Endothelial cell (in vitro differentiated cells): Measurements from ENCODE around the gene KRTAP20-3. TPM values are rescaled to one million over a fixed set of nuclear protein-coding genes. Genes with fewer than 3 reads are reported as not detected.

Experiments used
- DNase-seq: peaks from one replicate; pipeline ENCODE4 v3.0.0; 2021; ENCODE audit warnings: low spot score
- H3K27ac Mint-ChIP-seq: one replicate; pipeline ENCODE4 v1.8.0; 2021; ENCODE audit warnings: mixed read lengths, inconsistent platforms; ENCODE audit not compliant: unreplicated experiment
- H3K27me3 Mint-ChIP-seq: one replicate; pipeline ENCODE4 v1.8.0; 2021; ENCODE audit warnings: mild to moderate bottlenecking, moderate library complexity, mixed read lengths, inconsistent platforms; ENCODE audit not compliant: unreplicated experiment
- H3K36me3 Mint-ChIP-seq: one replicate; pipeline ENCODE4 v1.8.0; 2021; ENCODE audit warnings: mild to moderate bottlenecking, low read depth, mixed read lengths, inconsistent platforms; ENCODE audit not compliant: unreplicated experiment
- H3K4me1 Mint-ChIP-seq: one replicate; pipeline ENCODE4 v1.8.0; 2021; ENCODE audit warnings: mild to moderate bottlenecking, mixed read lengths, inconsistent platforms; ENCODE audit not compliant: unreplicated experiment
- H3K4me3 Mint-ChIP-seq: one replicate; pipeline ENCODE4 v1.8.0; 2021; ENCODE audit warnings: mild to moderate bottlenecking, mixed read lengths, inconsistent platforms; ENCODE audit not compliant: unreplicated experiment
- H3K9me3 Mint-ChIP-seq: one replicate; pipeline ENCODE4 v1.8.0; 2021; ENCODE audit warnings: mixed read lengths, inconsistent platforms; ENCODE audit not compliant: unreplicated experiment
- total RNA-seq: library from RNA; stranded (reverse); fragmentation: NEBNext Ultra II Directional; extraction: Animal tissue kit (Norgen Biotek cat#: 25700); gene quantifications from one replicate; pipeline ENCODE4 v1.2.1, GENCODE V29; 2021; ENCODE audit not compliant: unreplicated experiment
- TF ChIP-seq, protein P1 (sequence below): fragments of 200-600 bp; sonication (generic); IDR thresholded peaks from one replicate; pipeline ENCODE4 v1.5.0; 2021; ENCODE audit warnings: antibody characterized with exemption; ENCODE audit not compliant: unreplicated experiment

The KRTAP20-3 gene
- total RNA-seq, 1 donor from 2014 or later: not detected

- Mint-ChIP-seq H3K36me3 (peaks cover 15% of the 10 kb centered on the region), H3K9me3 (peaks cover 8% of the 10 kb centered on the region), H3K4me1 (no peaks in the 10 kb centered on the region), H3K27ac (no peak overlapping the region), H3K4me3 (no peak overlapping the region), H3K27me3 (no peaks in the 10 kb centered on the region)
- DNase-seq: no peak
- TF ChIP-seq, protein P1, sequence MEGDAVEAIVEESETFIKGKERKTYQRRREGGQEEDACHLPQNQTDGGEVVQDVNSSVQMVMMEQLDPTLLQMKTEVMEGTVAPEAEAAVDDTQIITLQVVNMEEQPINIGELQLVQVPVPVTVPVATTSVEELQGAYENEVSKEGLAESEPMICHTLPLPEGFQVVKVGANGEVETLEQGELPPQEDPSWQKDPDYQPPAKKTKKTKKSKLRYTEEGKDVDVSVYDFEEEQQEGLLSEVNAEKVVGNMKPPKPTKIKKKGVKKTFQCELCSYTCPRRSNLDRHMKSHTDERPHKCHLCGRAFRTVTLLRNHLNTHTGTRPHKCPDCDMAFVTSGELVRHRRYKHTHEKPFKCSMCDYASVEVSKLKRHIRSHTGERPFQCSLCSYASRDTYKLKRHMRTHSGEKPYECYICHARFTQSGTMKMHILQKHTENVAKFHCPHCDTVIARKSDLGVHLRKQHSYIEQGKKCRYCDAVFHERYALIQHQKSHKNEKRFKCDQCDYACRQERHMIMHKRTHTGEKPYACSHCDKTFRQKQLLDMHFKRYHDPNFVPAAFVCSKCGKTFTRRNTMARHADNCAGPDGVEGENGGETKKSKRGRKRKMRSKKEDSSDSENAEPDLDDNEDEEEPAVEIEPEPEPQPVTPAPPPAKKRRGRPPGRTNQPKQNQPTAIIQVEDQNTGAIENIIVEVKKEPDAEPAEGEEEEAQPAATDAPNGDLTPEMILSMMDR: no peak
These were observed 19.3 kb upstream of the KRTAP20-3 start for GRCh38 chr21:30623362-30623761.

GRCh38 chr21:30625449-30626165 is 17.1 kb upstream of the KRTAP20-3 start:
- Mint-ChIP-seq H3K27me3 (no peaks in the 10 kb centered on the region), H3K4me1 (no peaks in the 10 kb centered on the region), H3K4me3 (no peak overlapping the region), H3K36me3 (peaks cover 15% of the 10 kb centered on the region), H3K27ac (no peak overlapping the region), H3K9me3 (peaks cover 8% of the 10 kb centered on the region)
- TF ChIP-seq, protein P1: no peak
- DNase-seq: no peak

DNA sequence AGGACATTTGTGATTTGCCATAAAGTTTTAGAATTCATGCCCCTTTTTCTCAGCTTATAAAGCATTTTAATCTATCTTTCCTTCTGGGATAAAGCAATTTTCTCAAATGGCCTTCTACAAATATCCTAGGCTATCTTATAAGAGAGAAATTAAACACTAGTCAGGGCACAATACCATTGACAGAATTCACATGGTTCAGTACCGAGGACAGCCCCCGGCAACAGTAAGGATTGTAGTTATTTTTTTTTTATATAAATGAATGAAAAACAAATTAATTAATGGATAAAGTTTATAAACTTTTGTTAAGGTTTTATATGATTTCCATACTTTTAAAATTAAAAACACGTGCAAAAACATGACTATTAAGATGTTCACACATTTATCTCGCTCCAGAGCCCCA is 14.6 kb upstream of the KRTAP20-3 start:
- Mint-ChIP-seq H3K4me1 (no peaks in the 10 kb centered on the region), H3K27ac (no peak overlapping the region), H3K4me3 (no peak overlapping the region), H3K36me3 (peaks cover 15% of the 10 kb centered on the region), H3K27me3 (no peaks in the 10 kb centered on the region), H3K9me3 (peaks cover 8% of the 10 kb centered on the region)
- TF ChIP-seq, protein P1: no peak
- no peak for DNase-seq

DNA sequence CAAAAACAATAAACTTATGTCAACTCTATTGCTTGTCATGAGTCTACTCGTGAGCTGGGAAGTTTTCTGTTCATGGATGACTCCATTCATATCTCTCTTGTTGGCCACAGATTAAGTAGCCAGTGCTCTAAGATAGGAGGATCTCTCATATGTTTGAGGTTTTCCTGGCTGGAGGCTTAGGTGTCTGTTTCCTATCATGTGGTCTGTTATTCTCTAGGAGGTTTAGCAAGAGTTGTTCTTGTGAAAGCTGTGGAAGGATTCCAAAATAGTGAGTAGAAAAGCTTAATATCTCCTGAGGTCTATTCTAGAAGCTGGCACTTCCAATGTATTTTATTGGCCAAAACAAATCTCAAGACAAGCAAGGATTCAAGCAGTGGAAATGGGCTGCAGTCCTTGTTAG is 13.5 kb upstream of the KRTAP20-3 start:
- peaks cover 15% of the 10 kb centered on the region for H3K36me3 Mint-ChIP-seq
- no peak overlapping the region for H3K27ac Mint-ChIP-seq
- no peak overlapping the region for H3K4me3 Mint-ChIP-seq
- no peaks in the 10 kb centered on the region for H3K4me1 Mint-ChIP-seq
- TF ChIP-seq, protein P1: no peak
- DNase-seq: no peak
- H3K27me3 Mint-ChIP-seq: no peaks in the 10 kb centered on the region
- H3K9me3 Mint-ChIP-seq: peaks cover 8% of the 10 kb centered on the region

DNA sequence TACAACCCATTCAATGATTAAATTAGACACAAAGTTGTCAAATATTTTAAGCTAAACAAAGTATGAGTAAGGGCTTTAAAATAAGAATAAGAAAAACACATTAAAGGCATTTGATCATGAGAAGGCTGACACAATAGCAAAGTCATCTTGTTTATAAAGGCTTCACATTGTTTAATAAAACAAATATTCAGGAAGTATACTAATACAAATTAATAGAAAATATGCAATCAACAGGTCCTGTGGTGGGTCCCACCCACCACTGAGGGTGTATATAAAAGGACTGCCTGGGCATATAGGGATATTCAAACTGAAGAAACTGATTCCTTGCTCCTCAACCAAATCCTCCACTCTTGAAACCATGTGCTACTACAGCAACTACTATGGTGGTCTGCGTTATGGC is 7.8 kb upstream of the KRTAP20-3 start, which contains the start of gene KRTAP20-2:
Gene KRTAP20-2 (plus strand): TSS at position 301 of the 400 bp plus-strand sequence. CDS start 58 bp downstream, at position 359.
- no peaks in the 10 kb centered on the region for H3K9me3 Mint-ChIP-seq

More for the DNA sequence above, 7.8 kb upstream of the KRTAP20-3 start, which contains the start of gene KRTAP20-2:
- no peak within 1 kb of the TSS for H3K4me3 Mint-ChIP-seq
- DNase-seq: no peak
- H3K27ac Mint-ChIP-seq: no peak within 1 kb of the TSS
- H3K36me3 Mint-ChIP-seq: no peaks in the 10 kb centered on the region
- TF ChIP-seq, protein P1: no peak
- H3K4me1 Mint-ChIP-seq: no peaks in the 10 kb centered on the region
- H3K27me3 Mint-ChIP-seq: no peaks in the 10 kb centered on the region
